ENCODE results near the gene IP6K1.

- TF ChIP-seq, protein P1, sequence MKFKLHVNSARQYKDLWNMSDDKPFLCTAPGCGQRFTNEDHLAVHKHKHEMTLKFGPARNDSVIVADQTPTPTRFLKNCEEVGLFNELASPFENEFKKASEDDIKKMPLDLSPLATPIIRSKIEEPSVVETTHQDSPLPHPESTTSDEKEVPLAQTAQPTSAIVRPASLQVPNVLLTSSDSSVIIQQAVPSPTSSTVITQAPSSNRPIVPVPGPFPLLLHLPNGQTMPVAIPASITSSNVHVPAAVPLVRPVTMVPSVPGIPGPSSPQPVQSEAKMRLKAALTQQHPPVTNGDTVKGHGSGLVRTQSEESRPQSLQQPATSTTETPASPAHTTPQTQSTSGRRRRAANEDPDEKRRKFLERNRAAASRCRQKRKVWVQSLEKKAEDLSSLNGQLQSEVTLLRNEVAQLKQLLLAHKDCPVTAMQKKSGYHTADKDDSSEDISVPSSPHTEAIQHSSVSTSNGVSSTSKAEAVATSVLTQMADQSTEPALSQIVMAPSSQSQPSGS (CRISPR knock-in tag; IDR thresholded peaks at IDR 0.05; ENCODE audit: borderline replicate concordance, low read depth): no peak
- TF ChIP-seq CTCF (IDR thresholded peaks at IDR 0.05): no peak
- TF ChIP-seq ESRRA (CRISPR knock-in tag; IDR thresholded peaks at IDR 0.05; ENCODE audit: borderline replicate concordance): no peak
- TF ChIP-seq NR2C2 (CRISPR knock-in tag; IDR thresholded peaks at IDR 0.05): no peak
Observed at GRCh38 chr3:49702672-49703071, 83.7 kb downstream of the IP6K1 start.
